LHCN-M2 (cell line): ENCODE results near the gene SRSF2. TPM values are rescaled to one million over a fixed set of nuclear protein-coding genes. Genes with fewer than 3 reads are reported as not detected.

Experiments used
- total RNA-seq: library from RNA; depleted of rRNA; stranded (reverse); fragments of >200 nt; gene quantifications from 2 replicates; pipeline ENCODE4 v1.2.3, GENCODE V29; 2014; rRNA removed

The SRSF2 gene
- total RNA-seq, 1 experiment from 2014 or later: 387 TPM

Other genes with a start within 250 kb of the SRSF2 start
- 12.2 and 17.6 TPM in 2 replicates for gene RHBDF2, start 235.9 kb downstream of the SRSF2 start, total RNA-seq
- 3.3 and 3.7 TPM in 2 replicates for gene CYGB, start 199.6 kb downstream of the SRSF2 start, total RNA-seq
- gene PRCD, start 197.3 kb downstream of the SRSF2 start, total RNA-seq: 0.06 and 0.86 TPM in 2 replicates
- 0.34 and 1.2 TPM in 2 replicates for gene ST6GALNAC2, start 151.5 kb downstream of the SRSF2 start, total RNA-seq
- not detected in 2 replicates for gene ST6GALNAC1, start 93.6 kb downstream of the SRSF2 start, total RNA-seq
- gene MXRA7, start 26.4 kb downstream of the SRSF2 start, total RNA-seq: 470 and 568 TPM in 2 replicates
- gene JMJD6, start 10.7 kb downstream of the SRSF2 start, total RNA-seq: 29.3 and 34.5 TPM in 2 replicates
- 40.5 and 41.2 TPM in 2 replicates for gene METTL23, start 10.5 kb downstream of the SRSF2 start, total RNA-seq
- 30.5 and 31.0 TPM in 2 replicates for gene MFSD11, start 788 bp upstream of the SRSF2 start, total RNA-seq
- 0.06 and 0.23 TPM in 2 replicates for gene MGAT5B, start 131.1 kb upstream of the SRSF2 start, total RNA-seq